Lower lobe of right lung (tissue), 2 donors: Measurements from ENCODE around the gene FAM3C. TPM values are rescaled to one million over a fixed set of nuclear protein-coding genes. Genes with fewer than 3 reads are reported as not detected.

Experiments used
- ATAC-seq, 2 donors: fragments of 200-7000 bp; cut with Tn5 transposase; one replicate each; pipeline ENCODE4 v1.9.1; 2020 to 2022; ENCODE audit warnings: mild to moderate bottlenecking in 2 of 2, moderate library complexity in 2 of 2
- DNase-seq: peaks from one replicate; pipeline ENCODE4 v3.0.0-alpha.2; 2020
- H3K27ac ChIP-seq: fragments of 200-600 bp; one replicate; pipeline ENCODE4 v1.8.0; 2022
- H3K27me3 ChIP-seq: fragments of 200-600 bp; one replicate; pipeline ENCODE4 v1.8.0; 2022; ENCODE audit warnings: low read depth
- H3K36me3 ChIP-seq: fragments of 200-600 bp; one replicate; pipeline ENCODE4 v1.8.0; 2022; ENCODE audit warnings: mild to moderate bottlenecking
- H3K4me1 ChIP-seq: fragments of 200-600 bp; one replicate; pipeline ENCODE4 v1.8.0; 2022
- H3K4me3 ChIP-seq: fragments of 200-600 bp; one replicate; pipeline ENCODE4 v1.8.0; 2022; ENCODE audit warnings: mild to moderate bottlenecking
- H3K9me3 ChIP-seq: fragments of 200-600 bp; one replicate; pipeline ENCODE4 v1.8.0; 2022
- intact Hi-C: fragments of 100-400 bp; cut with DNase I; formaldehyde crosslinking; loops from one replicate; pipeline ENCODE4 v1.11.0; 2022
- total RNA-seq: library from RNA; stranded (reverse); fragmentation: NEBNext Ultra II Directional; extraction: Animal tissue kit (Norgen Biotek cat#: 25700); gene quantifications from one replicate; pipeline ENCODE4 v1.2.1, GENCODE V29; 2021
- TF ChIP-seq, protein P1 (sequence below): fragments of 200-600 bp; IDR thresholded peaks from one replicate; pipeline ENCODE4 v1.8.0; 2022; ENCODE audit warnings: antibody characterized with exemption, mild to moderate bottlenecking
- donor health status: DM: no; HTN: yes; CAD: no; lungs with severe emphysema.

The FAM3C gene
- total RNA-seq, 1 donor from 2014 or later: 35.3 TPM

DNA sequence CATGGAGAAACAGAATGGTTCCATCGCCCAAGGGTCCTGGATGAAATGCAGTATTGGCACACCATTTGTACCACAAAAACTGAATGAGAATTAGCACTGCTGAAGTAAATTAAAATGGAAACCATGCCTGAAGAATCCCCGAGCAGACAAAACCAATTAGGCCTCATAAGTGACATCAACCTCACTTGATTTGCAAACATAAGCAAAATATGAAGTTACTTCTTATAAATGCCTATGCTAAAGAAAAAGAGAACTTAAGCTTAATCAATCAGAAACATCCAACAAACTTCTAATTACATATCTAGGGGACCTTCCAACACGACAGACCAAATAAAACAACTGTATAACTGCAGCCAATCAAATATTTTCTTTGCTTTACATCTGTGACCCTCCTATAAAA is 4.4 kb downstream of the FAM3C start:
- Histone ChIP-seq H3K27me3 (no peaks in the 10 kb centered on the region), H3K27ac (no peak overlapping the region), H3K4me1 (peaks cover 12% of the 10 kb centered on the region), H3K9me3 (no peaks in the 10 kb centered on the region), H3K4me3 (no peak overlapping the region), H3K36me3 (no peaks in the 10 kb centered on the region)
- intact Hi-C loops: no loop called here
- TF ChIP-seq, protein P1, sequence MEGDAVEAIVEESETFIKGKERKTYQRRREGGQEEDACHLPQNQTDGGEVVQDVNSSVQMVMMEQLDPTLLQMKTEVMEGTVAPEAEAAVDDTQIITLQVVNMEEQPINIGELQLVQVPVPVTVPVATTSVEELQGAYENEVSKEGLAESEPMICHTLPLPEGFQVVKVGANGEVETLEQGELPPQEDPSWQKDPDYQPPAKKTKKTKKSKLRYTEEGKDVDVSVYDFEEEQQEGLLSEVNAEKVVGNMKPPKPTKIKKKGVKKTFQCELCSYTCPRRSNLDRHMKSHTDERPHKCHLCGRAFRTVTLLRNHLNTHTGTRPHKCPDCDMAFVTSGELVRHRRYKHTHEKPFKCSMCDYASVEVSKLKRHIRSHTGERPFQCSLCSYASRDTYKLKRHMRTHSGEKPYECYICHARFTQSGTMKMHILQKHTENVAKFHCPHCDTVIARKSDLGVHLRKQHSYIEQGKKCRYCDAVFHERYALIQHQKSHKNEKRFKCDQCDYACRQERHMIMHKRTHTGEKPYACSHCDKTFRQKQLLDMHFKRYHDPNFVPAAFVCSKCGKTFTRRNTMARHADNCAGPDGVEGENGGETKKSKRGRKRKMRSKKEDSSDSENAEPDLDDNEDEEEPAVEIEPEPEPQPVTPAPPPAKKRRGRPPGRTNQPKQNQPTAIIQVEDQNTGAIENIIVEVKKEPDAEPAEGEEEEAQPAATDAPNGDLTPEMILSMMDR: no peak
- no peak for DNase-seq
- ATAC-seq: no peak

DNA sequence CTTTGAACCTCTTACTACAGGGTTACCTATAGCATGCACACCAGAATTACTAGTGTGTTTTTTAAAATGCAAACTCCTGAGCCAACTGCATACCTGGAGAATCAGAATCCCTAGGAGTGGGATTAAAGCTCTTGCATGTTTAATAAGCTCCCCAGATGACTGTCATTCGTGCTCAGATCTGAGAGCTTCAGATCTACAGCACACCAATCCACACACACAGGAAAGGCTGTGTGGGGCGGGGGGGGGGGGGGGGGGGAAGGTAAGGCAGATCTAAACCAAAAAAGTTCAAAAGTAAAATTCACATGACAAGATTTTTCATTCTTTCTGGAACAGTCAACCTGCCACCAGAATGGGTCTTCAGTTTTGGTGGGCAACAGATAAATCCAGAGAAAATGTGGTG is 5.5 kb downstream of the FAM3C start:
- no peaks in the 10 kb centered on the region for H3K27me3 ChIP-seq
- peaks cover 21% of the 10 kb centered on the region for H3K4me1 ChIP-seq
- intact Hi-C loops: no loop called here
- ATAC-seq (no peak), DNase-seq (no peak)
- no peaks in the 10 kb centered on the region for H3K36me3 ChIP-seq
- TF ChIP-seq, protein P1: no peak
- H3K4me3 ChIP-seq: no peak overlapping the region
- no peaks in the 10 kb centered on the region for H3K9me3 ChIP-seq
- H3K27ac ChIP-seq: no peak overlapping the region

DNA sequence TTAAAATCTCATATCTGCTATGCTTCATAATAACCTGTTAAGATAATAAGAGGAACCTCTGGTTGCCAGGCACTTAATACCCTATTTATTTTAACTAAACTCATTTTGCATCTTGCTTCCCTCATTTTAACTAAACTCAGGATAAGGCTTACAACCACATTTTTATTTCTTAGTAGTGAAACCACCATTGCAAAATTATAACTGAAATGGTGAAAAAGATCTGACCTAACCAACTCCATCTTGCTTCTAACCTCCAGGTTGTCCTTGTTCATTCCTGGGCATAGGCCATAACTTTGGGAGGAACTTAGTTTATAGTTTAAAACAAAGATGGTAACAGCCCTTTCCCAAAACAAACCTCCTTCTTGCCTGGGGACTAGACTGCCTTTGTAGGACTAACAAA is 6.0 kb downstream of the FAM3C start:
- DNase-seq (no peak), ATAC-seq (no peak)
- Histone ChIP-seq H3K27me3 (no peaks in the 10 kb centered on the region), H3K4me1 (peaks cover 22% of the 10 kb centered on the region), H3K27ac (no peak overlapping the region), H3K4me3 (no peak overlapping the region), H3K9me3 (no peaks in the 10 kb centered on the region), H3K36me3 (no peaks in the 10 kb centered on the region)
- TF ChIP-seq, protein P1: no peak
- intact Hi-C loops: no loop called here

DNA sequence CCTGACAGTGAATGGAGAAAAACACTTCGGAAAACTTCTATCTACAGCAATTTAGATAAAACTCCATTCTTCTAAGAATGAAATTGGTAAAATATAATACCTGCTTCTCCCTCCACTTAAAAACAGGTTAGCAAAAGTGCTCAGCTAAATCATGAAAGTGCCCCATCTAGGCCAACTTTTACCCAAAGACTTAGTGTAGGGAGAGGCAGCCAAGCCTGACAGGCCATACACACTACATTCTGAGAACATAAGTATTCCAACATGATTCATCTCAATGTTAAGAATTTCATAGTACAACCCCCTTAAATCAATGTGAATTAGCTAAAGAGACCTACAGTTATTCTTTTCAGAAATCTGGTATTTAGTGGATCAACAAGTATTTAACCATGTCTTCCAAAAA is 7.2 kb downstream of the FAM3C start:
- Histone ChIP-seq H3K27me3 (no peaks in the 10 kb centered on the region), H3K4me3 (no peak overlapping the region), H3K4me1 (peaks cover 24% of the 10 kb centered on the region), H3K9me3 (no peaks in the 10 kb centered on the region), H3K27ac (no peak overlapping the region), H3K36me3 (no peaks in the 10 kb centered on the region)
- ATAC-seq: no peak
- no peak for DNase-seq
- intact Hi-C loops: no loop called here
- TF ChIP-seq, protein P1: no peak

DNA sequence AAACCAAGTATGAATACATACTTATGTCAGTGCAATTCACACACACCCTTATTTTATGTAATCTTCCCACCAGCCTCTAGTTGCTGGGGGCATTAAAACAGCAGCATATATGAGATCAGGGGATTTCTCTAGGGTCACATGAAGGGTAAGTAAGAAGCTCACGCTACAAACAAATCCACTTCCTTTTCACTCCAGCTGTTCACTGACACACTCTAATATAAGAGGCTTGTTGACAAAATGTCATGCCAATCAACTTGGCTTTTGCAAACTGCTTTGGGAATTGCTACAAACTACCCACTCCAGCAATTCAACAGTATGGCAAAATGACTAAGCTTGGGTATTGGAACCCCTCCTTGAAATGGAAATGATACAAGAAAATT is 10.3 kb downstream of the FAM3C start:
- intact Hi-C loops: no loop called here
- Histone ChIP-seq H3K4me1 (peaks cover 31% of the 10 kb centered on the region), H3K4me3 (no peak overlapping the region), H3K36me3 (no peaks in the 10 kb centered on the region), H3K27ac (no peak overlapping the region), H3K9me3 (no peaks in the 10 kb centered on the region), H3K27me3 (no peaks in the 10 kb centered on the region)
- ATAC-seq (peak; percentile 56 to 69), DNase-seq (no peak)
- TF ChIP-seq, protein P1: no peak
